HG03045 (cell line): ENCODE data around the gene MALL.
A peak's percentile ranks its signal among the peaks of the same experiment; 100 is the strongest.
"Not testable (repeated sequence)": the region's sequence is repeated elsewhere in the genome, so short reads cannot be mapped to it uniquely, and the experiment has no call there.

Experiments
- ATAC-seq: cut with Tn5 transposase; IDR thresholded peaks from one replicate; pipeline ENCODE4 v1.9.1; 2021; ENCODE audit warnings: mild to moderate bottlenecking, moderate library complexity; ENCODE audit not compliant: unreplicated experiment

The MALL gene

GRCh38 chr2:110115291-110116032 is at the start of gene MALL:
Gene MALL, minus strand, starts transcription at chr2:110115822. Its CDS starts 30 bp downstream, at chr2:110115792.
- no peak for ATAC-seq

DNA sequence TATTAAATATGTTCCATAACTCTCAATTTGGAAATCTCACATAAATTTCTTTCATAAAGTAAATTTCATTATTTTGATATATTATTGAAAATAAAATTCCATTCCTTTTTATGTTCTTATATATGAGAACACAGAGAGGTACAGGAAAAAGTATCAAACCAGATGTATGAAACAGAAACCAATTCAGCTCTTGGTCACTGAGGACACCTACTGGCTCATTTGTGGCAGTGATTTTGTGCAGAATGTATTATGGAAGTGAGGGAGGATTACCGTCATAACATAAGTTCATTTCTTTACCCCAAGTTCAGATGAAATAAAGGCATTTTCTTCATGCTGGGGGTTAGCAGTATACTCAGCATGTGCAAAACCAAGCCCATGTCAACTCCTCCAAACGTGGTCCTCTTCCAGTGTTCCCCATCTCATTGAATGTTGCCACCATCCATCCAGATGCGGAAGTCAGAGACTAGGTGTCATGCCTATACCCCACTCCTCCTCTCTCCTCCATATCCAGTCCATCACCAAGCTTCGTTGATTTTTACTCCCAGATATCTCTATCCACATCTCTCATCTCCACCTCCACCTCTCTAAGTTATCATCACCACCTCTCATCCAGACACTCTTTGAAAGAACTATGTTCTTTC is 41.7 kb upstream of the MALL start:
- ATAC-seq: peak; percentile 52

DNA sequence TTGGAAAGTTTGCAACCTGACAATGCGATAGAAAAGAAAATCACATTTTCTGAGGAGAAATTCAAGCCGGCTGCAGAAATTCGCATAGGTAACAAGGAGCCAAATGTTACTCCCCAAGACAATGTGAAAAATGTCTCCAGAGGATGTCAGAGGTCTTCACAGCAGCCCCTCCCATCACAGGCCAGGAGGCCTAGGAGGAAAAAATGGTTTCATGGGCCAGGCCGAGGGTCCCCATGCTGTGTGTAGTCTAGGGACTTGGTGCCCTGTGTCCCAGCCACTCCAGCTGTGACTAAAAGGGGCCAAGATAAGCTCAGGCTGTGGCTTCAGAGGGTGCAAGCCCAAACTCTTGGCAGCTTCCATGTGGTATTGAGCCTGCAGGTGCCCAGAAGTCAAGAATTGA is 39.2 kb upstream of the MALL start:
- not testable (repeated sequence) for ATAC-seq

DNA sequence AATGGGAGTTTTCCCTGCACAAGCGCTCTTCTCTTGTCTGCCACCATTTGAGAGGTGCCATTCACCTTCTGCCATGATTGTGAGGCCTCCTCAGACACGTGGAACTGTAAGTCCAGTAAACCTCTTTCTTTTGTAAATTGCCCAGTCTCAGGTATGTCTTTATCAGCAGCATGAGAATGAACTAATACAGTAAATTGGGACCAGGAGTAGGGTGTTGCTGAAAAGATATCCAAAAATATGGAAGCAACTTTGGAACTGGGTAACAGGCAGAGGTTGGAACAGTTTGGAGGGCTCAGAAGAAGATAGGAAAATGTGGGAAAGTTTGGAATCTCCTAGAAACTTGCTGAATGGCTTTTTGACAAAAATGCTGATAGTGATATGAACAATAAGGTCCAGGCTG is 38.6 kb upstream of the MALL start:
- not testable (repeated sequence) for ATAC-seq

DNA sequence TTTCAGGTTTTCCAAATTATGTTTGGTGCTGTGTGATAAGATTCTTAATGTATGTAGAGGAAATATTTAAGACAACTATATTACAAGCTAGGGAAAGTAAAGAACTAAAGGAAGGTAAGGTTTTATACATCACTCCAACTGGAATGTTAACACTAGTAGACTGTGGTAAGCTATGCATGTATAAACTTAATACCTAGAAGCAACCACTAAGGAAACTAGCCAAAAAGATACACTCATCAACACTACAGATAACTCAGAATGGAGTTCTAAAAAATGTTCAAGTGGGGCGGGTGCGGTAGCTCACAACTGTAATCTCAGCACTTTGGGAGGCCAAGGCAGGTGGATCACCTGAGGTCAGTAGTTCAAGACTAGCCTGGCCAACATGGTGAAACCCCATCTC is 37.8 kb upstream of the MALL start:
- ATAC-seq: no peak

GRCh38 chr2:110152943-110153342 is 37.3 kb upstream of the MALL start:
- ATAC-seq: no peak

- no peak for ATAC-seq
Measured at GRCh38 chr2:110149330-110150220, 34.0 kb upstream of the MALL start.

DNA sequence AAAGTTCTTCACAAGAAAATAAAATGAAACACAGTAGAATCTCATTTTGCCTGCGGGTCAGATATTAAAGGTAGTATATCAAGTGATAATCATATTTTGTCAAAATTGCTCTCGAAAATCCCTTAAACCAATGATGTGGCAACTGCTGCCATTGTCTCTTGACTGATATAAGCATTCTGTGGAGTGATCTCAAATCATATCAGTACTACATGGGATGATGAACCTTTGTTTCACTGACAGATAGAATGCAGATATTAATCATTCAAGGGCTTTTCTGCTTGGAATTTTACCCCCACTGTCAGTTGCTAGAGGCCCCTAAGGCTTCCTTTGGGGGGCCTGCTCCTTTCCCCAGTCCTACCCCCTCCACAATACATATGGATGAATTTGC is 31.3 kb upstream of the MALL start:
- no peak for ATAC-seq

DNA sequence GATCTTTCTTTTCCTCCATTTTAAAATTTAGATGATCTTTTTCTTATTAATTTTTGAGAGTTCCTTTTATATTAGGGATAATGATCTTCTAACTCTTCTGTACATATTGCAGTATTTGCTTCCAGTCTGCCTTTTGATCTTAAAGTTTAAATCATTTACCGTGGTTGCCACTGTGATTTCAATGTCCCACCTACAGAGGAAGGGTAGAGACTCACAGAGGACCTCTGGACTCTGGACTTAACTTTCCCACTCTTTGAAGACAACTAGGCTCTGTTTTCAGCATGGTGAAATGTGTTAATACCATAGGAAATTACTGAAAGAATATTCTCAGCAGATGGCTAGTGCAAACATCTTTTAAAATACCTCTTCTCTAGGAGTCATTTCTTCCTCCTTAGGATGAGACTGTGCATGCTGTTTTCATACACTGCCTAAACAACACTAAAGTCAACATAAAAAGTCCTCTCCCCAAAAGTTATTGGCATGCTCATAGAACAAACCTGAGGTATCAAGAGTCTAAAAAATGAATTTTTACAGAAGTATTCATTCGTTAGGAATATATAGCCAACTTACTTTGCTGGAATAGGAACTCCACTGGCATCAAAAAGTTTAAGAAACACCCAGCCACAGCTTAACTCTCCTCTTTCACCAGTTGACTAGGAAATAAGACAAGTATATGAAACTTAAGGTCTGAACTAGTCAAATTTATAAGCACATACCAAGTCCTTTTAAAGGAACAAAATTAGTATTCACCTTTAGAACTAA is 30.7 kb upstream of the MALL start:
- ATAC-seq: no peak

- ATAC-seq: no peak
Measured at GRCh38 chr2:110143982-110144381, 28.4 kb upstream of the MALL start.

DNA sequence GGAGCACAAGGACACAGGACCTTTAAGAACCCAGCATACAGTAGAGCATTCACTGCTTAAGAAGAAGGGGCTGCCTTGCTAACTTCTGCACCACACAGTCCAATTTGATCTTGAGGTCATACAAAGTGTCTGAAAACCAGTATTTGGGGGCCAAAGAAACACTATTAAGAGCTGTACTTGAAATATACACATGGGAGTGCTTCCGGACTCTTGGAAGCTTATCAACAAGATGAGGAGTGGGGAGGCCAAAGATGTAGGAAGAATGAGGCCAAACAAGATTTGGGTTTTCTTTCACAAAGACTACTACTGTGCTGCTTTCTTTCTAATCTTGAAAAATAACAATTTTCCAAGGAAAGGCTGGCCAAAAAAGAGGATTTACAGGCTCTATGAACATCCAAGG is 24.8 kb upstream of the MALL start:
- no peak for ATAC-seq

GRCh38 chr2:110134025-110134424 is 18.4 kb upstream of the MALL start:
- no peak for ATAC-seq

GRCh38 chr2:110131166-110131565 is 15.5 kb upstream of the MALL start:
- ATAC-seq: no peak

GRCh38 chr2:110130757-110131156 is 15.1 kb upstream of the MALL start:
- ATAC-seq: no peak

DNA sequence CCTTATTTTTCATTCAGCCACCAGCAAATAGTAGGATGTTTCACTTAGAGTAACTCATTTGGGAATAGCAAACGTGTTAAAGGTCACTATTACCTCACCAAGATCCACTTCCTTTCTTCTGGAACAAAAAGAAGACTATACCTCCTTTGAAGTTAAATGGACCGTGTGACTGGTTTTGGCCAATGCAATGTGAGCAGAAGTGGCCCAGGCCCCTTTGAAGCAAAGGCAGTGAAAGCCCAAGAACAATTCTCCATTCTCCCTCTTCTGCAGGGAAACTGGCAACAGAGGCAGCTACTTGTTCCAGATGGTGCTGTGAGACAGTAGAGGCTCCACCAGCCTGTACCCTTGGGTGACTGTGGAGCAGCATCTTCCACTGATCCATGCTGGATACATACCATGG is 11.3 kb upstream of the MALL start:
- no peak for ATAC-seq

- no peak for ATAC-seq
Measured at GRCh38 chr2:110126086-110126773, 10.6 kb upstream of the MALL start.

DNA sequence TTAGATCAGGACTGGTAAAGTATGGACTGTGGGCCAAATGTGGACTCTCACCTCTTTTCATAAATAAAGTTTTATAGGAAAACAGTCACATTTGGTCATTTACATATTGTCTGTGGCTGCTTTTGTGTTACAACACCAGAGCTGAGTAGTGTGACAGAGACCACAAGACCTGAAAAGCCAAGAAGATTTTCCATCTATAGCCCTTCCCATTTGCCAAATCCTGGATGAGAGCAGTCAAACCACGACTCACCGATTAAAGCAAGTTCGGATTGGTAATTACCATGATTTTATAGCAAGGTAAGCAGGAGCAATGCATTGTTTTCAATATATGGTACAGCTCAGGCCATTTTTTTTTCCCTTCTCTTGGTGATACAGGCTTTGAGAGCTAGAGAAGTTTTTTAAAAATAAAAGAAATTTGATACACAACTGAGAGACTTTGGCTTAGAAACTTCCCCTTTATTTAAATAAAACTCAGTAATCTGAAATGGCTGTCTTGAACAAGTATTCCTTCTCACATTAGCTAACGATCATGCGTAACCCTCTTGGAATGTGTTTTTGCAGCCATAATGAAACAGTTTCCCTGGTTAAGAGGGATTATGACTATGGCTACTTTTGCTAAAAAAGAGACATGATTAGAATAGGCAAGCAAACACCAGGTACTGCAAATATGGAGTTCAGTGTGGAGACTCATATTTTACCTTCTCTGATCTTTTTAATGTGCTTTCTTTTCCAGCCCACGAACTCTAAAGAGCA is 9.5 kb upstream of the MALL start:
- ATAC-seq: no peak

DNA sequence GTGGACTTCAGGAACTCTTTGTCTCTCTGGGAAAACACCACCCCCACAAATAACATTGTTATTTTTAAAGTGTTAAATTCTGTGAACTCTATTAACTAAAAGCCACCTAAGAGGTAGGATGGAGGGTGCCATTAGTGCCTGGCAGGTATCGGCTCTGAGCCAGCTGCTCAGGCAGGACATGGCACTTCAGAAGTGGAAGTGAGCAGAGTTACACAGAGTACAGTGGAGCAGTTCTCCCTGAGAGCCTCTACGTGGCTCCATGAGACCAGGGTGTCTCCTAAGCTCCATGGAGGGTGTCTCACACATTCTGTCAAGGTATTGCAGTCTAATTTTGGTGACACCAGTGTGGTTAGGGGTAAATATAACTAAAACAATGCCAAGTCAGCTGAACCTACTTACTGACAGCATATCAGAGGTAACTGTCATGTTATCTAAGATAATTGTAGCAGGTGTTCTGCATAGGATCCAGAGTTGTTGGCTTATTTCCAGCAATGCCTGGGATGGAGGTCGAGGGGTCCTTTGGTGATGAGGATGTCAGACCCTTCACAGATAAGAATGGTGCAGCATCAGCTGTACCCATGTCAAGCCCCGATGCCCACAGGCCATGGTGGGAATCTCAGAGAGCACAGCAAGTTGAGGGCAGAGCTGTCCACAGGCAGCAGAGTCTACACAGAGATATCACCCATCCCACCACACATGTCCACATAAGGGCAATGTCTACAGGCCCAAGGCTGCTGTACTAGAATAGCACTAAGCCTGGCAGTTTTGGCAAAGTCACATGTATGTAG is 8.6 kb upstream of the MALL start:
- no peak for ATAC-seq

DNA sequence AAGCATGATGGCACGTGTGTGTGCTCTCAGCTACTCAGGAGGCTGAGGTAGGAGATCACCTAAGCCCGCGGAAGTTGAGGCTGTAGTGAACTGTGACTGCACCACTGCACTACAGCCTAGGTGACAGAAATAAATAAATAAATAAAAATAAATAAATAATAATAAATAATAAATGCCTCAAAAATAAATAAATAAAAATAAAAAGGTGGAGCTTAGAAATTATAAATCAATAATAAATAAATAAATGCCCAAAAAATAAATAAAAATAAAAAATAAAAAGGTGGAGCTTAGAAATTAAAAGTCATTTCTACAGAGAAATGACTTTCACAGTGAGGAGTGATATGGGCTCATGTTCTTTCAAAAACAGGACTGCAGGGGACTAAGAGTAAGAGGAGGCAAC is 6.0 kb upstream of the MALL start:
- ATAC-seq: no peak
